Fibroblast of gingiva (primary cell): ENCODE data around the gene DVL1.
"Not testable (repeated sequence)": the region's sequence is repeated elsewhere in the genome, so short reads cannot be mapped to it uniquely, and the experiment has no call there.

Source experiments
- DNase-seq: peaks from one replicate; pipeline ENCODE4 v3.0.0-alpha.2; 2011; ENCODE audit warnings: low read depth

Gene DVL1

DNA sequence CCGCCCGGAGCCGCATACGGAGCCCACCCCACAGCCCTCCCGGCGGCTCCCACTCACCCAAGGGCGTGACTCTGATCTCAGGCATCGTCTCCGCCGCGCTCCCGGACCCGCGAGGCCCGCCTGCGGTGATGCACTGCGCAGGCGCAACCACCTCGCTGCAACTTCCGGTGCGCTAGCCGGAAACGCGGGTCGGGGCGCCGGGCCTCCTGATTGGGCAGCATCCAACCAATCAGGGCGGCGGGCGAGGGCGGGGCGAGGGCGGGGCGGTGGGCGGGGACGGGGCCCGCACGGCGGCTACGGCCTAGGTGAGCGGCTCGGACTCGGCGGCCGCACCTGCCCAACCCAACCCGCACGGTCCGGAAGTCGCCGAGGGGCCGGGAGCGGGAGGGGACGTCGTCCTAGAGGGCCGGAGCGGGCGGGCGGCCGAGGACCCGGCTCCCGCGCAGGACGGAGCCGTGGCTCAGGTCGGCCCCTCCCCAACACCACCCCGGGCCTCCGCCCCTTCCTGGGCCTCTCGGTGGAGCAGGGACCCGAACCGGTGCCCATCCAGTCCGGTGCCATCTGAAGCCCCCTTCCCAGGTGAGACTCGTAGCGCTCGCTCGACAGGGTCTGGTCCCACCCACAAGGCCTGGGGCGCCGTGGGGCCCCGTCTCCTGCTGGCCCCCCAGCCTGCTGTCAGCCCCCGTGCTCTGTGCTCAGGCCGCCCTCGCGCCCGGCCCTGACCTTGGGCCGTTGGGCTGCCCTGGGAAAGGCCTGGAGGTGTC, 24.5 kb downstream of the DVL1 start, which contains the start of the genes CPTP and INTS11:
Gene CPTP, plus strand, starts transcription at position 279 of the 764 bp plus-strand sequence. CDS start 2,109 bp downstream, outside the sequence.
Gene INTS11, minus strand, starts transcription at position 137 of the 764 bp plus-strand sequence. Its CDS starts 52 bp downstream, at position 85.
- peak; percentile 86 for DNase-seq

DNA sequence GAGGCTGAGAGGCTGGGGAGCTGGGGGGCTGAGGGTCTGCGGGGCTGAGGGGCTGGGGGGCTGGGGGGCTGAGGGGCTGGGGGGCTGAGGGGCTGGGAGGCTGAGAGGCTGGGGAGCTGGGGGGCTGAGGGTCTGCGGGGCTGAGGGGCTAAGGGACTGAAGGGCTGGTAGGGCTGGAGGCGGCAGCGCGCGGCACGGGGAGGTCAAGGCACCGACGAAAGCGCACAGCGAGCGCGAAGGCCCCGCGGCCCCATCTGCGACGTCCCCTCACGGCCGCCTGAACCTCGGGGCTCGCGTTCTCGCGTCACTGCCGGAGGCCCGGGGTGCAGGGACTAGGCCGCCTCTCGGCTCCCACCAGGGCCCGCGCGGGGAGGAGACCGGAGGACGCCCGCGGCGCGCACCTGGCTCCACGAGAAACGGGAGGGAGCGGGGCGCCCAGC, 25.1 kb downstream of the DVL1 start:
- no peak for DNase-seq

DNA sequence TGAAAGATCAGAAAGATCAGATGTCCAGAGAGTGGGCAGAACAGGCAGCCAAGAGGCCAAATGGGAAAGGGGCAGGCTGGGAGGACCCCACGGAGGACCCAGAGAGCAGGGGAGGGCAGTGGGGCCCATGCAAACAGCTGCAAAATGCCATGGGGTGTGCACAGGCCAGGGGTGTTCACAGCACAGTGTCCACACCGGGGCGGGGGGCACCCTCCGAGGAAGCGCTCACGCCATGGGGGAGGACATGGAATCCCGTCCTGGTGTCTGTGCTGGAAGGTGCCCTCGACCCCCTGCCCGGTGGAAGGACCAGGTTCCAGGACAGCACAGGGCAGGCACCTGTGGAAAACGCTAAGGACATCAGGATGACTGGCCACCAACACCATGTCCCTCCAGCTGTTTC, 26.3 kb downstream of the DVL1 start:
- no peak for DNase-seq

DNA sequence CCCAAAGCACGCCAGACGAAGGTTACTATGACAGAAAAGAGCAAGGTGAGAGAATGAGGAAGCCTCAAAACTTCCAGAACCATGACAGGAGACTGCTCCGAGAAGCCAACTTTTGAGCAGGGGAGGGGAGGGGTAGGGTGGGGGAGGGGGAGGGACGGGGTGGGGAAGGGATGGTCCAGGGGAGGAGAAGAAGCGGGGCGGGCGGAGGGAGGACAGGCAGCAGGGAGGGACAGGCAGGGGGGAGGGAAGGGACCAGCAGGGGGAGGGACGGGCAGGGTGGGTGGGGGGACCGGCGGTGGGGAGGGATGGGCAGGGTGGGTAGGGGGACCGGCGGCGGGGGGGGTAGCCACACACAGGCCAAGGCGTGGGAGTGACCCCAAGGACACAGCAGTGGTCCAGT, 26.8 kb downstream of the DVL1 start:
- no peak for DNase-seq

DNA sequence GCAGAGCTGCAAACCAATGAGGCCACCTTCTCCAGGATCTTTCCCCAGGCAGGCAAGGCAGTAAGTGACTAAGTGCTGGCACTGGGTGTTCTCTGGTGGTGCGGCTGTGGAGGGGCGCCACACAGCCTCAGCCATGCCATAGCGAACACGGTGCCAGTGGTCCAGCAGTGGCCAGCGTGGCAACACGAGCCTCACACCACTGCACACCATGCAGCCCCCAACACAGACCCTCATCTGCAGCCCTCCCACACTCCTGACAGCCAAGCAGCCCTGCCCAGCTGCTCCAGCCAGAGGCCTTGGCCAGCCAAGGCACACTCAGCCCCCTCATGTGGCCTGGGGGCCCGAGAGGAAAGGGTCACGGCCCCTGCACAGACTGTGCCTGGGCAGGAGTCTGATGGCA, 27.7 kb downstream of the DVL1 start:
- DNase-seq, result no peak

DNA sequence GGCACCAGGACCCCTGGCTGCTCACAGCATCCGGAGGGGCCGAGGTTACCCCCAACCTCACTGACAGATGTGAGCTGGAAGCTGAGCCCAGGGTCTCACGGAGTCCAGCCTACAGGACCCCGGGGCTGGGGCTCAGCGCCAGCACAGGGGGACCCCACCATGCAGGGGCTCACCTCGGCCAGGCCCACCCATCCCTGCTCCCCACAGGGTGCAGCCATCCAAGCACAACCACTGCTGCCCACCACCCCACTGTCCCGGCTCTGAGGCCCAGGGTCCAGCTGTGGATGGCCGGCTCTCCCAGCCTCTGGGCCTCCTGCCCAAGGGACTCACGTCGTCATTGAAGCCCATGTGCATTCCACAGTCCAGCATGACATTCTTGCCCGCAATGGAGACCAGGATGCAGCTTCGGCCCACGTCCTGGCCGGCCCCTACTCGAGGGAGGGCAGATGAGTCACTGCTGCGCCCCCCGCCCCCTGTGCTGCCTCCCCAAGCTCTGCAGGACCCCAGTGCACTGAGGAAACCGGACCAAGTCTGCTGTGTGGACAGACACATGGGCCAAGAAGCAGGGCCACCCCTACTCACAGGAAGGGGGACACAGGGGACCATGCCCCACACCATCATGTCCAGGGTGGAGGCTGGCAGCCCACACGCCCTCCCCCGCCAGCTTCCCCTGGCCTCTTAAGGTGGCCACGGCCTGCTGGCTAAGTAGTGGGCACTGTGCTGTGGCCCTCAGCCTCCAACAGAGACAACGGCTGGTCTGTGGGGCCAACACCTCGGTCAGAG, 28.4 kb downstream of the DVL1 start:
- DNase-seq, result no peak

DNA sequence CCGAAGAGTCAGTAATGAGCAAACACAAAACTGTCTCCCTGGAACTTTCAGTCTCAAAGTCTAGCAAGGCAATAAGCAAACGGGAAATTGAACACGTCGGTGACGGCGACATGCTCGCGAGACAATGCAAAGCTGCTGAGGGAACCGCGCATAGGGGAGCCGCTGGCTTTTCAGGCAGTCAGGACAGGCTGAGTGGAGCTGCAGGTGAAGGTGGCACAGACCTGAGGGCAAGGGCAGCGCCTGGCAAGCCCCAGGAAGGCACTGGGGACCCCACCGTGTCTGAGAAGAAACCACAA, 29.6 kb downstream of the DVL1 start:
- no peak for DNase-seq

DNA sequence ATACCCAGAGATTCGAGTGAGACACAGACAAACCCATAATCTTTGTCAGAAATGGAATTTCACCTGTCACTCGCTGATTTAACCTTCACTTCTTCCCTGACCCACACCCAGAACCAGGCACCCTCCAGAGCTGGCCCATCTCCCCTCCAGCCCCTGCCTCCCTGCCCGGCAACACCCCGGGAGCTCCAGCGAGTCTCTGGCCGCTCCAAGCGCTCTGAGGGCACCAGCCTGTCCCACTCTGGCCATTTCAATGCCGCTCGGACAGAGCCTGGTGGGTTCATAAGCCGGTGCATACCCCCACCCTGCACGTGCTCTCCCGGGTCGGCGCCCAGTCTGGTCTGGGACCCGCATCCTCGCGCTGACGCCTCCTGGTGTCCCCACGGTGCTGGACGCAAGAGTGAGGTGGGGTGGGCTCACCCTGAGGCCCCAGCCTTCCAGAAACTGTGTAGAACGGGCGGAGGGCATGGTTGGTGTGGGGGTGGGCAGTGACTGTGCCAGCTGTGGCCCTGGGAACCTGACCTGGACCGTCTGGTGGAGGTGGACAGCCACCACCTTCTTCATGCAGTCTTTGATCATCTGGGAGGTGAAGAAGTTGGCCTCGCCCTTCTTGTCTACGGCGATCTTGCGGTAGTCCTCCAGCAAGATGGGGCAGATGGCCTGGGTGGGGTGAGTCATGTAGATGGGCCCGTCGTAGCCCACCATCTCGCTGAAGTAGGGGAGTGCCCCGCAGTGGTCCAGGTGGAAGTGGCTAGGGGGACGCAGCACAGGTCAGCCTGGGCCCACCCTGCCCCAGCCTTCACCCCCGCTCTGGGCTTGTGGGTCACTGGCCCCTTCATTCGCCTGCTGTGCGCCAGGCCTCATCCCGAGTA, 30.2 kb downstream of the DVL1 start:
- DNase-seq, result no peak

DNA sequence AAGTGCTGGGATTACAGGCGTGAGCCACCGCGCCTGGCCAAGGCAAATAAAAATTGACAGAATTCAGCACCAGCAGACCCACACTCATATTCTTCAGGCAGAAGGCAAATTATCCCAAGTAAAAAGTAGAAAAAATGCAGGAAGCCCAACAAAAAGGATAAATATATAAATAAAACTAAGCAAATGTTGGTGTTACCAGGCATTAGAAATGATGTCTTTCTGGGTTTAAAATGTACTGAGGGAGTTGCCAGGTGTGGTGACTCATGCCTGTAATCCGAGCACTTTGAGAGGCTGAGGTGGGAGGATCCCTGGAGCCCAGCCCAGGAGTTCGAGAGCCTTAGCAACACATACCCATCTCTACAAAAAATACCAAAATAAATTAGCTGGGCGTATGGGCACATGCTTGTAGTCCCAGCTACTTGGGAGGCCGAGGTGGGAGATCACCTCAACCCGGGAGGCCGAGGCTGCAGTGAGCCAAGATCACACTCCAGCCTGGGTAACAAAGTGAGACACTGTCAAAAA, 31.0 kb downstream of the DVL1 start:
- DNase-seq, result peak; percentile 96

DNA sequence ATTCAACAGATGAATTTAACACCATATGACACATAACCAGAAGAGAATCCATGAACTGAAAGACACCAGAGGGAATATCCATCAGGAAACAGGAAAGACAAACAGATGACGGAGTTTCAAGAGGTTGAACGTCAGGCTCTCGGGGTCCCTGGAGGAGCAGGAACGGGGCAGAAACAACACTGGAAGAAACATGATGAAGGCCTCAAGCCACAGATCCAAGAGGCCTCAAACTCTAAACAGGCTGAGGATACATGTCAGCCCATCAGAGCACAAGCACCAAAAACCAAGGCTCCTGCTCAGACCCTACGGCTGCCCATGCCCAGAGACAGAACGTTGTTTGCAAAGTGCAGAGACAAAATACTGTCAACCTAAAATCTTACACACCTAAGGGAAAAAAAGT, 31.8 kb downstream of the DVL1 start:
- no peak for DNase-seq

DNA sequence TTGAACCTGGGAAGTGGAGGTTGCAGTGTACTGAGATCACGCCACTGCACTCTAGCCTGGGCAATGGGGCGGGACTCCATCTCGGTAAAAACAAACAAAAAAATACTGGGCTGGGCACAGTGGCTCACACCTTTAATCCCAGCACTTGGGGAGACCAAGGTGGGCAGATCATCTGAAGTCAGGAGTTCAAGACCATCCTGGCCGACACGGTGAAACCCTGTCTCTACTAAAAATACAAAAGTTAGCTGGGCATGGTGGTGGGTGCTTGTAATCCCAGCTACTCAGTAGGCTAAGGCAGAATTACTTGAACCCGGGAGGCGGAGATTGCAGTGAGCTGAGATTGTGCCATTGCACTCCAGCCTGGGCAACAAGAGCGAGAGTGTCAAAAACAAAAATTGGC, 33.0 kb downstream of the DVL1 start:
- not testable (repeated sequence) for DNase-seq

DNA sequence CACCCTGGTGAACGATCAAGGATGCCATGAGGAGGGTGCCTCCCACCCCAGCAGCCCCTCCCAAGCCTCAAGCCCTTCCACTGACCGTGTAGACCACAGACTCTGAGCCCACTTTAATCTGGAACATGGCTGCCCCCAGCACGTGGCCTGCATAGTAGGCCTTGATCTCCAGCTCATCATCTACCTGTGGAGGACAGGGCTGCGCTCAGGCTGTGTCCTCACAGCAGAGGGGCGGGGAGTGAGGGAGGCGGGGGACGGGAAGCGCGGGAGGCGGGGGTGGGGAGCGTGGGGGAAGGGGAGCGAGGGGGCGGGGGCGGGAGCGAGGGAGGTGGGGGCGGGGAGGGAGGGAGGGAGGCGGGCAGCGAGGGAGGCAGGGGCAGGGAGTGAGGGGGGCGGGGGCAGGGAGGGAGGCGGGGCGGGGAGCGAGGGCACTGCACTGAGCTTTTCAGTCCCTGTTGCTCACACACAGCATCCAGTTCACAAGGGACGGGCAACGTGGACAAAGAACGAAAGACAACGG, 33.7 kb downstream of the DVL1 start:
- DNase-seq, result no peak

DNA sequence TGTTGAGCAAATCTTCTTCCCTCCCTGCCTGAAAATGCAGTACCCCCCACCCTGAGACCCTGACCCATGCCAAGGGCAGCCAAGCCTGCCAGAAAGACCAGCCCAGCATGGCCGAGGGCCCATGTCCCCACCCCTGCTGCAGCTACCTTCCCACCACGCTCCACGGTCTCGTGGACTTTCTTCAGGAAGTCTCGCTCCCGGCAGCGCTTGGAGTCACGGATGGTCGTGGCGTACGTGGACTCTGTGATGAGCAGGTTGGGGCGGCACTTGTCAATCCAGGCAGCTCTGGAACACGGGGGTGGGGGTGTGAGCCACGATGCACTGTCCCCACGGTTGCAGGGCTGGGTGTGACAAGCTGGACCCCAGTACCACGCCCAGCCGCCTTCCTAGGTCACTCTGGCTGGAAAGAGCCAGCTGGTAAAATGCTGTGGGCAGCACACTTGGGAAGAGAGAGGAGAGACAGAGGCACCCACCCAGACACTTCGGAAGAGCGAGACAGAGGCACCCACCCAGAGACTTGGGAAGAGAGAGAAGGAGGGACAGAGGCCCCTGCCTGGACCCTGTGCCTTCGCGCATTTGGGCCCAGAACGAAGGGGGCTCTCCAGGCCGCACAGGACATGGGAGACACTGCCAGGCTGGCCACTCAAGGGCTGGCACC, 34.4 kb downstream of the DVL1 start:
- DNase-seq, result no peak

DNA sequence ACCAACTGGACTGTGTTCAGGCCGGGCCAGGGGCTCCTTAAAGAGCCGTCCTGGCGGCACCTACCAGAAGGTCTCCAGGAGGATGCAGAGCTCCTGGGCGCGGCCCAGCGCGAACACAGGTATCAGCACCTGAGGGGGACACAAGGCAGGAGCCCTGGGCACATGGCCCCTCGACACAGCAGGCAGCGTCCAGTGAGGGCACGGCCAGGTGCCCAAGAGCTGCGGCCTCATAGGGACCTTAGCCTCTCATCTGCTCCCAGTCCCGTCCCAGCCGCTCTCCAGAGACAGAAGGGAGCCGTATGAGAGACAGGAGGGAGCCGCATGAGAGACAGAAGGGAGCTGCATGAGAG, 35.0 kb downstream of the DVL1 start:
- no peak for DNase-seq

DNA sequence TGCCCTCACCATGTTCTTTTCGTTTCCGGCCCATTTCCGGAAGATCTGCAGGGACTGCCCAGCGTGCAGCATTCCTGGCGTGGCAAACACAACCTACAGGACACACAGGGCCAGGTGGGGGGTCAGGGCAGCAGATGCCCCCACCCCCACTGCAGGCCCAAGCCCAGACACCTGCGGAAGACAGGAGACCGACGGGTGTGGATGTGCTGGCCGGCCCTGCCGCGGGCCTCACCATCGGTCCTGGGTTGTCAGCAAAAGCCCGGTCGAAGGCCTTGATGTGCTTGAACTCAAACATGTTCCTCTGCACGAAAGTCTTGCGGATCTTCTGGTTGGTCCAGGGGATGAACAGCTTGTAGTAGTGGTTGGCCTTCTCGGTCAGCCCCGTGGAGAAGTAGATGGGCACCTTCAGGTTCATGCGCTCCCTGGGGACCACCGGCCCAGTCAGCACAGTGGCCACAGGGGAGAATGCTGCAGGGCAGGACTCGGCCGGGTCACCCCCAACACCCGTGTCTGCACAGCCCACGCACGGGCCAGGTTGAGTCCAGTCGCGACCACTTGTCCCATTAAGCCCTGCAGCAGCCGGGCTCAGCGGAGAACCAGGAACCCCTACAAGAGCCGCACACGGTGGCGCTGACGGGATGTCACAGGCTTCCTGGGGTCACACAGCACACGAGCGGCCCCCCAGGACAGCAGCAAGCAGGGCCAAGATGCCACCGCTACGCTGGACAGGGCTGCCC, 35.5 kb downstream of the DVL1 start:
- DNase-seq, result no peak

DNA sequence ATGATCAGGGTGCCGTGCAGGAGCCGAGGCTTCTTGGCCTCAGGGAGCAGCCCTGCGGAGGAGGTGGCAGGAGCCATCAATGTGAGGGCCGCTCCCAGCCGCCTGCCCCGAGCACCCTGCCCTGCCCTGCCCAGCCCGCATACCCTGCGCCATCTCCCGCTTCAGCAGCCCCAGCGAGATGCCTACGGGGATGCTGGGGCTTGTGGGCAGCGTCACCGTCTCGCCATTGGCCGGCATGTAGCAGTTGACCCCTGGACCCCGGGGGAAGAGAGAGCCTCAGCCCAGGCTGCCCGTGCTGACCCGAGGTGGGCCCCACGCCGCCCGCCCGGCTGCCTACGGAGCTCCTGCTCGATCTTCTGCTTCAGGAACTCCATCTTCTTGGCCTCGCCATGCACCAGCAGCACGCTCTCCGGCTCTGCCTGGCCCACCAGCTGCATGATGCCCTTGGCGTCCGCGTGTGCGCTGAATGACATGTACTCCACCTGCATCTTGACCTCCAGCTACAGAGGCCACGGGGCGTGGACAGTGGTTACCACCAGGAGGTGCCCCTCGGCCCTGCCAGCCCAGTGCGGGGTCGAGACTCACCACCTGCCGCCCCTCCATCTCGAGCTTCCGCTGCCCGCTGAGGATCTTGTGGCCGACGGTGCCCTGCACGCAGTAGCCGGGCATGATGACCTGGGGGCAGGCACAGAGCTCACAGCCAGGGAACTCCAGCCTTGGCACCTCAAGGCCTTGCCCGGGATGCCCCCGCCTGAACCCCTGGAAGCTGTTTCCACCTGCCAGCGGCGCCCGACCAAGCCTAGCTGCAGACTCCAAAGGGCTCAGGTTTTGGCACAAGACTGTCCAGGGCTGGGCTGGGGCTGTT, 36.5 kb downstream of the DVL1 start:
- DNase-seq, result no peak

DNA sequence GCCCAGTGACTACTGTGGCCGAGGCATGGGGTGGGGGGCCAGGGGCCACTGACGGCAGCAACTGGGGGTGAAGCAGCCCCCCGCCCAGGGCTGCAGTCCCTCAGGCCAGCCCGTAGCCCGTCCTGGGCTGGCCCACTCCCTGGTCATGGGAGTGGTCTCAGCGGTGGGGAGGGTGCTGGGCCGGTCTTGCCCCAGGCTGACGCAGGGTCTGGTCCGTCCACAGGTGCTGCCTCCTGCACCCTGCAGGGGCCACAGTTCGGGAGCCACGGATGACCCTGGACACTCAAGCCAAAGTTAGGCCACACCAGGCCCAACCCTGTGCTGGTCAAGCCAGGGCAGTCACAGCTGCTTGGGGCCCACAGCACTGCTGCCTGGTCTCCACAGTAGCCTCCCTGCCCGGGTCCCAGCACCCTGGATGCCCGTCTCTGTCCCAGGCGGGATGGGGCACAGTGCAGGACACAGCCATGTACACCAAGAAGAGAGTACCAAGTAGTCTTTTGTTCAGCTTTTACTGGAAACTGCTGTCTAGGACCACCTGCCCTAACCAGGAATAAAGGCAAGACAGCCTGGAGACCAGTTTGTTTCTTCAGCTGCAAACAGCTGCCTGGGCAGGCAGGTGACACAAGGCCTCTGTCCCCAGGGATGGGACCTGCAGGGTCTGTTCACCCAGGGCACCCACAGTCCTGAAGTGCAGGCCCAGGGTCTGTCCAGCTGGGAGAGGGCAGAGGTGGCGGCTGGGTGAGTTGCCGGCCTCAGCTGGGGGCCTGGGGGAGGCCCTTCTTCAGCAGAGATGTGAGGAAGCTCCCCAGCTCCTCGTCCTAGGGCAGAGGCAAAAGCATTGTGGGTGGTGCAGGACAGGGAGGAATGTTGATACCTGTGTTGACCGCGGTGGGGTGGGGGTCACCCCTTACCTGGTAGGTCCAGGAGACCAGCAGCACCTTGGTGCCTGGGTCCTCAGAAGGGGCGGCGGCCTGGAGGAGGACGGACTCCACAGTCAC, 37.8 kb downstream of the DVL1 start:
- no peak for DNase-seq

DNA sequence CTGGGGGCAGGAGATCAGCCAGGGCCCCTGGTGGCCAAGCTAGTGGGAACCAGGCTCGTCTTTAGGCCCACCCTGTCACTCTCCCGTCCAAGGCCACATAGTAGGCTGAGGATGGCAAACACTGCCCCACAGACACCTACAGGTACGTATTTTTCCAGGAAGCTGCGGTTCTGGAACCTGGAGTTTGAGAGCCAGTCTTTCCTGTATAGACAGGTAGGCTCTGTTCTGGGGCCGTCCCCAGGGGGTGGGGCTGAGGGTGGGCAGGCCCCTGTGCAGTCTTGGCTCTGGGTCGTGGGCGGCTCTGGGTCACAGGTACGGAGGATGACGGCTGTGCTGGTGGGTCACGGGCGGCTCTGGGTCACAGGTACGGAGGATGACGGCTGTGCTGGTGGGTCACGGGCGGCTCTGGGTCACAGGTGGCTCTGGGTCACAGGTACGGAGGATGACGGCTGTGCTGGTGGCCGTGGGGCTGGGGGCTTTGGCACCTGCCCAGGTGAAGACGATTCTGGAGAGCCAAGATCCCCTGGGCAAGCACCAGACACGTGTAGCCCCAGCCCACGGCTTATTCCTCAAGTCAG, 38.7 kb downstream of the DVL1 start:
- DNase-seq, result no peak

DNA sequence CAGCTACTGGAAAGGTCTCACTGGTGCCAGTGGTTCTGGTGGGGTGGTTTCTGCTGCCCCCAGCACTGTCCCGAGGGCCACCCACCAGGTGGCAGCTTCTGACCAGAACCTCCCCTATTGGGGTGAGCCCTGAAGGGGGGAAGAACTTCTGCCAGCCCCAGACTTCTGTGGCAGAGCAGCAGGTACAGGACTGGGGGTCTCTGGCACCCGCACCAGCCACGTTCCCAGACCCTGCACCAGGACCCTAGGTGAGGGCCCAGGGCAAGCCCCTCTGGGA, 39.2 kb downstream of the DVL1 start:
- no peak for DNase-seq
